A673 (cell line): ENCODE data around the gene POU1F1. TPM values are rescaled to one million over a fixed set of nuclear protein-coding genes. Genes with fewer than 3 reads are reported as not detected.

Experiments
- BruUV-seq: library from RNA; stranded (reverse); fragments of 400-500 nt; replicated peaks from 2 replicates; lab custom pipeline; 2021; lab: Mats Ljungman, UMichigan
- CTCF ChIA-PET: fragments of 300-600 bp; sonication (Branson Sonifier 250); formaldehyde crosslinking; loops from one replicate; lab custom pipeline; 2022; ENCODE audit warnings: antibody characterized with exemption; lab: Charles Lee
- POLR2A ChIA-PET: fragments of 300-600 bp; sonication (Branson Sonifier 250); formaldehyde crosslinking; loops from one replicate; lab custom pipeline; 2022; ENCODE audit warnings: antibody characterized with exemption; ENCODE audit not compliant: low non-redundant PET; lab: Charles Lee
- DNase-seq: peaks from one replicate; pipeline ENCODE4 v3.0.0-alpha.2; 2015; ENCODE audit warnings: low spot score
- H3K27ac ChIP-seq: fragments of 200-600 bp; sonication (generic); 2 replicates; pipeline ENCODE4 v1.5.1; 2016; ENCODE audit warnings: mixed run types, low read depth, mild to moderate bottlenecking, mixed read lengths, antibody characterized with exemption, low read length; ENCODE audit not compliant: poor library complexity, severe bottlenecking
- H3K27me3 ChIP-seq: fragments of 200-600 bp; sonication (generic); replicated peaks from 2 replicates; pipeline ENCODE4 v1.6.1; 2017; ENCODE audit warnings: mixed run types, low read depth, mild to moderate bottlenecking, mixed read lengths, antibody characterized with exemption, low read length; ENCODE audit not compliant: insufficient read depth, poor library complexity
- H3K36me3 ChIP-seq: fragments of 200-600 bp; sonication (generic); 2 replicates; pipeline ENCODE4 v1.6.1; 2016; ENCODE audit warnings: mixed run types, mild to moderate bottlenecking, mixed read lengths, antibody characterized with exemption, low read length; ENCODE audit not compliant: insufficient read depth, poor library complexity, severe bottlenecking
- H3K4me1 ChIP-seq: fragments of 200-600 bp; sonication (generic); 2 replicates; pipeline ENCODE4 v1.6.1; 2017; ENCODE audit warnings: mixed run types, mild to moderate bottlenecking, mixed read lengths, antibody characterized with exemption, low read length; ENCODE audit not compliant: insufficient read depth, poor library complexity, severe bottlenecking
- H3K4me3 ChIP-seq: fragments of 200-600 bp; sonication (generic); 2 replicates; pipeline ENCODE4 v1.5.1; 2016; ENCODE audit warnings: low read depth, mixed run types, mild to moderate bottlenecking, mixed read lengths, low read length; ENCODE audit not compliant: poor library complexity, severe bottlenecking
- H3K9me3 ChIP-seq: fragments of 200-600 bp; sonication (generic); 2 replicates; pipeline ENCODE4 v1.6.1; 2016; ENCODE audit warnings: mixed run types, low read depth, mild to moderate bottlenecking, mixed read lengths, antibody characterized with exemption, low read length; ENCODE audit not compliant: poor library complexity, severe bottlenecking
- EZH2 ChIP-seq: fragments of 200-600 bp; sonication (generic); IDR thresholded peaks from 2 replicates; pipeline ENCODE4 v1.6.1; 2017; ENCODE audit warnings: borderline replicate concordance, low read depth, mild to moderate bottlenecking, mixed read lengths, antibody characterized with exemption, low read length; ENCODE audit not compliant: poor library complexity, severe bottlenecking
- intact Hi-C: fragments of 100-400 bp; cut with micrococcal nuclease; formaldehyde crosslinking; loops from one replicate; pipeline ENCODE4 v1.10.0; 2022; ENCODE audit not compliant: unreplicated experiment
- total RNA-seq: library from RNA; stranded (reverse); gene quantifications from 2 replicates; pipeline ENCODE4 v1.2.3, GENCODE V29; 2021
- TF ChIP-seq, protein P1 (sequence below): fragments of 300-800, 200-600 bp; sonication (generic); conservative IDR thresholded peaks from 2 replicates; pipeline ENCODE4 v1.5.1; 2017; ENCODE audit warnings: low read depth, mild to moderate bottlenecking, antibody characterized with exemption, low read length, moderate library complexity, mixed read lengths

POU1F1 gene
- total RNA-seq, 1 experiment from 2014 or later = 47.5 TPM

DNA sequence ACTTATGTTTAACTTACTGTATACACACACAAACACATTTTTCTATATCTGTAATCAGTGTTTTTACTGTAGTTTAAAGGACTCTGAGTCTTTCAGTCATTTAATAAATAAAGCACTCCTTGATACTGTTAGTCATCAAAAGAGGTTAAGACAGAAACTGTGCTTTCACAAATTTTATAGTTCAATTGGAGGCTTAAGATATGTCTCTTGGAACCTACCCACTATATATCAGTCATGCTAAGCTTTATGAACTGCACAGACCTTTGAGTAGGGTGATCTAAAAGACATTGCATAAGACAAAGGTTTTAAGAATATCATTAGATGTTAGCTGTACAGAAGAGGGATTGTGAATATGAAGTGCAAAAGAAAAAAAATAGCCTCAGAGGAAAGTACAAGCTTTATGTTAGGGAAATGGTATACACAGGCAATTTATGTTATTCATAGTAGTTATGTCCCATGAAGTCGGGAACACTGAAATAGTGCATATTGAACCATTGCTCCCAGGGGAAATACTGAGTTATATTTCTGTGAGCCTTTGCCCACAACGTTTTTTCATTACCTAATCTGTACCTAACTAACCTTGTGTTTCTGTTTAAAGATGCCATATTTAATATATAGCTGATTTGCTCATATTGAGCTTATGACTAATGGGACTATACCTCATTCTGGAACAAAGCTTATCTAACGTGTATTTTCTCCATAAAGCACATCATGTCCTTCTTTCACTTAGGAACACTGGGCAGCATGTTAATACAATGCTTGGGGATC lies 29.5 kb downstream of the POU1F1 start:
- POLR2A ChIA-PET = no interaction called here
- H3K27ac ChIP-seq = no peak overlapping the region
- no peaks in the 10 kb centered on the region for H3K9me3 ChIP-seq
- intact Hi-C loops = no loop called here
- no TSS peak for BruUV-seq
- CTCF ChIA-PET = no interaction called here
- DNase-seq = no peak
- H3K36me3 ChIP-seq = peaks cover 4% of the 10 kb centered on the region
- H3K27me3 ChIP-seq = no peaks in the 10 kb centered on the region
- no peak overlapping the region for H3K4me3 ChIP-seq
- no peaks in the 10 kb centered on the region for H3K4me1 ChIP-seq
- TF ChIP-seq, protein P1, sequence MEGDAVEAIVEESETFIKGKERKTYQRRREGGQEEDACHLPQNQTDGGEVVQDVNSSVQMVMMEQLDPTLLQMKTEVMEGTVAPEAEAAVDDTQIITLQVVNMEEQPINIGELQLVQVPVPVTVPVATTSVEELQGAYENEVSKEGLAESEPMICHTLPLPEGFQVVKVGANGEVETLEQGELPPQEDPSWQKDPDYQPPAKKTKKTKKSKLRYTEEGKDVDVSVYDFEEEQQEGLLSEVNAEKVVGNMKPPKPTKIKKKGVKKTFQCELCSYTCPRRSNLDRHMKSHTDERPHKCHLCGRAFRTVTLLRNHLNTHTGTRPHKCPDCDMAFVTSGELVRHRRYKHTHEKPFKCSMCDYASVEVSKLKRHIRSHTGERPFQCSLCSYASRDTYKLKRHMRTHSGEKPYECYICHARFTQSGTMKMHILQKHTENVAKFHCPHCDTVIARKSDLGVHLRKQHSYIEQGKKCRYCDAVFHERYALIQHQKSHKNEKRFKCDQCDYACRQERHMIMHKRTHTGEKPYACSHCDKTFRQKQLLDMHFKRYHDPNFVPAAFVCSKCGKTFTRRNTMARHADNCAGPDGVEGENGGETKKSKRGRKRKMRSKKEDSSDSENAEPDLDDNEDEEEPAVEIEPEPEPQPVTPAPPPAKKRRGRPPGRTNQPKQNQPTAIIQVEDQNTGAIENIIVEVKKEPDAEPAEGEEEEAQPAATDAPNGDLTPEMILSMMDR = no peak
- no peak for TF ChIP-seq EZH2

DNA sequence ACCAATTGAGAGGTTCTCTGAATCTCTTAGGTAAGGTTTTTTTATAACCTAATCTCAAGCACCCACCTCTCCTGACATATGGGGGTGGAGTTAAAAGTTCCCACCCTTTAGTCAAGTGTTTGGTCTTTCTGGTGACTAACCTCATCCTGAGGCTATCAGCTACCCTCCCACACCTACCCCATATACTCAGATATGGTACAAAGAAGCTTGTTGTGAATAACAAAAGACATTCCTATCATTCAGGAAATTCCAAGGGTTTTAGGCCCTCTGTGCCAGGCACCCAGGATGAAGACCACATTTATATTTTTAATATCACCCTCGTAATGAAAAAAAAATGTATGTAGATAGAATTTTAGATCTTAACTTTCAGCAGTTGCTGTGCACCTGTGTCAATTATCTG lies 40.3 kb downstream of the POU1F1 start:
- TF ChIP-seq, protein P1 = no peak
- no peak for TF ChIP-seq EZH2
- no TSS peak for BruUV-seq
- no peak for DNase-seq
- no peaks in the 10 kb centered on the region for H3K27me3 ChIP-seq
- POLR2A ChIA-PET = no interaction called here
- H3K36me3 ChIP-seq = peaks cover 7% of the 10 kb centered on the region
- H3K4me3 ChIP-seq = no peak overlapping the region
- CTCF ChIA-PET = no interaction called here
- intact Hi-C loops = no loop called here
- H3K9me3 ChIP-seq = no peaks in the 10 kb centered on the region
- H3K4me1 ChIP-seq = no peaks in the 10 kb centered on the region
- no peak overlapping the region for H3K27ac ChIP-seq

DNA sequence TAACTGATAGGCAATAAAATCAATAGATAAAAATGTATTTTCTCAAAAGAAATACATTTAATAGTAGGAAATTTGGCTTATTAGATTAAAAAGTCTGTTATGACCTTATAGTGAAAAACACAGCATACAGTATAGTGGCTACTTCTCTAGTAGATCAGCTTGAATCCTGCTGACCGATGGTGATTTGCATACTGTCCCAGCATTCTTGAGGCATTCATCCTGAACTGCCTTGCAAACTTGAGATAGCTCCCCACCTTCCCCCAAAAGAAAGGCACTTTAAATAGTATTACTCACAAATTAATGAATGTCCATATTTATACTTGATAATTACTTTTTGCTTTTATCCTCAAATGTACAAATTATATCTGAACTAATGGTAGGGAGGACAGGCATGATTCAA lies 42.6 kb downstream of the POU1F1 start:
- TF ChIP-seq, protein P1 = no peak
- TF ChIP-seq EZH2 = no peak
- BruUV-seq = no TSS peak
- Histone ChIP-seq H3K27me3 (no peaks in the 10 kb centered on the region), H3K4me1 (peaks cover 7% of the 10 kb centered on the region), H3K4me3 (no peak overlapping the region), H3K36me3 (peaks cover 7% of the 10 kb centered on the region), H3K27ac (no peak overlapping the region), H3K9me3 (no peaks in the 10 kb centered on the region)
- CTCF ChIA-PET = no interaction called here
- intact Hi-C loops = no loop called here
- POLR2A ChIA-PET = no interaction called here
- no peak for DNase-seq
